Measurements from ENCODE around the gene NEDD4L.

NEDD4L gene

DNA sequence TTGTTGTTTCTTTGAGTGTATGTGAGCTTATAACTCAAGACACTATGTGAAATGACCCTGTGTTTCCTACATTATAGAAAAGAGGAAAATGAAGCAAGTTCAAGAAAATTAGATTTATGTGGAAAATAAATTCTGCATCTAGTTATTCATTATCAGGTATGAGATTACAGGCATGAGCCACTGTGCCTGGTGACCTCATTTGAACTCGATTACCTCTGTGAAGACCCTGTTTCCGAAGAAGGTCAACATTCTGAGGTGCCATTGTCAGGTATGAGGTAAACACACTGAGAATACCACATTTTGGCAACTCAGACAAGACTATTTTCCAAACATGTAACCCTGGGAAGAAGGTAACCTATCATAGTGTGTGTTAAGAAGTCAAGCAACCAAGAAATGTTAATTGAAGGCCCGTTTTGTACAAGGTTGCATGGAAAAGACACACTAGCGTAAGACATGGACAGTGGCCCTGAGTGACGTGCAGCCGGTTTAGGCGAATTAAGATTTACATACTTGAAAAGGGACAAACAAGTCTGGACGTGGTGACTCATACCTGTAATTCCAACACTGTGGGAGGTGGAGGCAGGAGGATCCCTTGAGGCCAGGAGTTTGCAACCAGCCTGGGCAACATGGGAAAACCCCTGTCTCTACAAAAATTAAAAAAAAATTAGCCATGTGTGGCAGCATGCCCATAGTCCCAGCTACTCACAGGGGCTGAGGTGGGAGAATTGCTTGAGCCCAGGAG is 186.6 kb downstream of the NEDD4L start:
- DNase-seq (ENCODE audit: low spot score), result peak; percentile 79

DNA sequence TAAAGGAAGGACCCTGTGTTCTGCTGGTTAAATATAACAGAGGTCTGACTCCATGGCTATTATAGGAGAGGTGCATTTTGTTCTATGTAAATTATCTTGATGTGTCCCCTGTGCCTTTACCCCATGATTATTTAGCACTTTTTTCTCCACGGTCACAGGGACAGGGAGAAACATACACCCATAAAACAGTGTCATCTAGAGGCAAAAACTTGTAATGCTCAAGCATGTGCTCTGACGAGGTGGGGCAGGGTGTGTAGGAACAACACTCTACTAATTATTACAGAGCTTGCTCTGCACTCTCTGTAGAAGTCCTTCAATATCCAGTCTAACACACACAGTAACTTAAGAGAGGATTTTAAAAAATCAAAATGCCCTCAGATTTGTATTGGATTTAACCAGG is 187.9 kb downstream of the NEDD4L start:
- no peak for DNase-seq (ENCODE audit: low spot score)

More for the DNA sequence above, 186.6 kb downstream of the NEDD4L start:
- peak; percentile 81 for FAIRE-seq

DNA sequence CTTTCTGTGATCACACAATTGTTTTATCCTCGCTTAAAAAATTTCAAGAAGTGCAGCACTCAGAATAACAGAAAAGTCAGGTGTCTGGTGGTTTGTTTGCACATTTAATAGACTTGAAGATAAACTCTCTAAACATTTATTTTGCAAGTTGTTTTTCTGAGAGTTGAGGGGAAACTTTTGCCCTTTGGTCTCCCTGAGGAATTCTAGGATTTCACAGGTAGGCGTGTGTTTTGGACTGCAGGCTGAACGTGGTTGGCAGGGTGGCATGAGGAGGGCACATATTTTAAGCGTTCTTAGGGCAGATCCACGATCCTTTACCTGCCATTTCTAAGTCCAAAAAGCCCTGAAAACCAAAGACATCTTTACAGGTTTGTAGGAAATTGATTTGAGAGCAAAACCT is 188.6 kb downstream of the NEDD4L start:
- FAIRE-seq, result no peak

More for the DNA sequence above, 187.9 kb downstream of the NEDD4L start:
- no peak for FAIRE-seq

GRCh38 chr18:58234359-58234741 is 190.3 kb downstream of the NEDD4L start:
- no peak for DNase-seq (ENCODE audit: low spot score)
- FAIRE-seq, result no peak

More for the DNA sequence above, 188.6 kb downstream of the NEDD4L start:
- no peak for DNase-seq (ENCODE audit: low spot score)

DNA sequence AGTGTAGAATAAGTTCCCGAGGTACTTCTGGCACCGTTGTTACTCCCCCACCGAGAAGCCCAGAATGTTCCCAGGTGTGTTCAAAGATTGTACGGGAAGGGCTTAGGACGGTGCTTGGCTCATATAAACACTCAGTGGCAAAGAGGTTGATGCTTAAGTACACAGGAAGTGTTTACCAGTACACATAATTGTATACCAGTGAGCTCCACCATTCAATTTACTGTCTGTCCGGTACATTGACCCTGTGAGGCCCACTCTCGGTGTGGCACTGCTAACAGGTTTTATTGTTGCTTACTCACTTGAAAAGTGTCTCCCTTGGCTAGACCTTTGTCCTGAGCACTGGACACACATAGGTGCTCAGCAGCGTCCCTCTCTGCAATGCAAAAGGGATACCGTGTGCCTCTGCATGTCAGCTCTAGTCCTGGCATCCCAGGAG is 191.0 kb downstream of the NEDD4L start:
- DNase-seq (ENCODE audit: low spot score), result no peak
- no peak for FAIRE-seq

DNA sequence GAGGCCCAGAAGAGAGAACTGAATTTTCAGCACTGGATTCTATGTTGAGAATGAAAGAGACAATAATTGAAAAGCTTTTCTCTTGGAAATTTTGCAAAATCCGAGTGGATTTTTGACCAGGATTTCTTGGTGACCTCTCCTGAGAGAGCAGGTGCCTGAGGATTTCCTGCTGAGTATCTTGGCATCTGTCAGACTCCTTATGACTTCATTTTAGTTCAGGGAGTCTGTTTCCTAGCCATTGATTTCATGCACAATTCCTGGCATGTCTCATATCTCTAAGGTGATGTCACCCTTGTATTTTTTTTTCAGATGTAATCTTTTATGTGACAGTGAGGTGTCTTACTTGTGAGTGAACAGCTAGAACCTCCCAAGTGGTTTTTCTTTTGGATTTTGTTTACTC is 195.9 kb downstream of the NEDD4L start:
- peak; percentile 85 for FAIRE-seq

GRCh38 chr18:58241026-58241679 is 197.1 kb downstream of the NEDD4L start:
- FAIRE-seq, result no peak

More for the DNA sequence above, 195.9 kb downstream of the NEDD4L start:
- peak; percentile 86 for DNase-seq (ENCODE audit: low spot score)

GRCh38 chr18:58241877-58242276 is 197.9 kb downstream of the NEDD4L start:
- DNase-seq (ENCODE audit: low spot score) (peak; percentile 59), FAIRE-seq (no peak)

More at GRCh38 chr18:58241026-58241679, 197.1 kb downstream of the NEDD4L start:
- DNase-seq (ENCODE audit: low spot score), result no peak

GRCh38 chr18:58242435-58242834 is 198.4 kb downstream of the NEDD4L start:
- no peak for FAIRE-seq
- no peak for DNase-seq (ENCODE audit: low spot score)

DNA sequence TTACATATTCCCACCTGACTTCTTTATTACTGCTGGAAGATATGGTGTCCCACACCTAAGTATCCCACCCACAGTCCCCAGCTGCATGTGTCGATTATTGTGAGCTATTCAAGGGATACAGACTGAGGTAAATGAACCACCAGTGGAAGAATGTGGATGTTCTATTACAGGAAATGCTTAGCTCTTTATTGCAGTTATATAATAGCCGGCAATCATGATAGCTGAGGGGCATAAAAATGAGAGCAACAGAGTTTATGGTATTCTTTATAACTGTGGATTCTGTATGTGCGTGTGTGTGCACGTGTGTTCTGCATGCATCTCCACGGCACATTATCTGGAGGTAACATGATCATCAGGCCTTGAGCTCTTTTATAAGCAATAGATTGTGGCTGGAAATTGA is 198.9 kb downstream of the NEDD4L start:
- no peak for DNase-seq (ENCODE audit: low spot score)
- no peak for FAIRE-seq

DNA sequence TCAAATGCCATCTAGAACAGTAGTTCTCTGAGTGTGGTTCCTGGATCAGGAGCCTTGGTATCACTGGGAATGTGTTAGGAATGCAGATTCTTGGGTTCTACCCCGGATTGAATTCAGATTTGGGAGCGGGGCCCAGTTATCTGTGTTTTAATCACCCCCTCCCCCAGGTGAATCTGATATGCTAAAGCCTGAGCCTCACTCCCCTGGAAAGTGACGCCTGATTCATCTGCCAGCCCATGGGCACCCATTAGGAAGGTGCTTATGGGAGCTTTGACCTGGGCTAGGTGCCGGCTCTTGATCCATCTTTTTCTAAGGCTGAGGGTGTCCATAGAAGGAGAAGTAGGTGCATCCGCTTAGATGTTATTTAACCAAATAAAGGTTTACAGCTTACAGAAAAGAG is 199.4 kb downstream of the NEDD4L start:
- DNase-seq (ENCODE audit: low spot score) (no peak), FAIRE-seq (no peak)

DNA sequence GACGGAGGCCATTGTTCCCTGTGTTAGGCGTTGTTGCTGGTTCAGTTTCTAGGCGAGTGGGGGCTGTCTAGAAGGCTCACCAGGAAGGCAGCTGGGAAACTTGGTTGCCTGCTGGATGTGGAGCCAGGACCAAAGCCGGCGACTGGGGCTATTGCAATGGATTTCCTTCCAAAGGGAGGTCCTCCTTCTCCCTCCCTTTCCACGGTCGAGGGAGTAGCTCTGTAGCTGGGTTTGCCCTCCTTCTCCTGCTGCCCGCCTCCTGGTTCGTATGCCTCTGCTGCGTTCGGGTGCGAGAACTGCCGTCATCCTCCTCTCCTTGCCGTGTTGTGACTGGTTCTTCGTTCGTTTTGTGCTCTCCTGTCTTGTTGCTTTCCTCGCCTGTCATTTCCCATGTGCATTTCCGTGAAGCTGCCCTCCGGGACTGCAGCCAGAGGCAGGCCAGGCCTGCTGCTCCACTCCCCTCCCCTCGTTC is 203.4 kb downstream of the NEDD4L start:
- DNase-seq (ENCODE audit: low spot score), result no peak
- FAIRE-seq, result no peak

- DNase-seq (ENCODE audit: low spot score), result no peak
- no peak for FAIRE-seq
Measured at GRCh38 chr18:58249712-58250111, 205.7 kb downstream of the NEDD4L start.

DNA sequence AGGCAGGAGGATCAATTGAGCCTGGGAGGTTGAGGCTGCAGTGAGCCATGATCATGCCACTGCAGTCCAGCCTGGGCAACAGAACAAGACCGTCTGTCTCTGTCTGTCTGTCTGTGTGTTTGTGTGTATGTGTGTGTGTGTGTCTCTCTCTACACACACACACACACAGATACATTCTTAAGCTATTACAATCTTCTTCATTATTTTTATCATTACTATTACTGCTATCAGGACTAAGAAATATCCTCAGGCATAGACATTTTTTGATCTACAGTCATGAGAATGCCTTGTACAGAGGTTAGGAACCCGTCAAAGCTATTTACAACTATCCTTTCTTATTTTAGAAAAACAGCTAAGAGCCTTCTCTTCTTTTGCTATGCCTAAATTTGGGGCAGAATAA is 207.4 kb downstream of the NEDD4L start:
- FAIRE-seq (no peak), DNase-seq (ENCODE audit: low spot score) (no peak)

GRCh38 chr18:58252166-58252565 is 208.1 kb downstream of the NEDD4L start:
- no peak for FAIRE-seq
- no peak for DNase-seq (ENCODE audit: low spot score)

- FAIRE-seq, result no peak
Measured at GRCh38 chr18:58253318-58253717, 209.3 kb downstream of the NEDD4L start.

DNA sequence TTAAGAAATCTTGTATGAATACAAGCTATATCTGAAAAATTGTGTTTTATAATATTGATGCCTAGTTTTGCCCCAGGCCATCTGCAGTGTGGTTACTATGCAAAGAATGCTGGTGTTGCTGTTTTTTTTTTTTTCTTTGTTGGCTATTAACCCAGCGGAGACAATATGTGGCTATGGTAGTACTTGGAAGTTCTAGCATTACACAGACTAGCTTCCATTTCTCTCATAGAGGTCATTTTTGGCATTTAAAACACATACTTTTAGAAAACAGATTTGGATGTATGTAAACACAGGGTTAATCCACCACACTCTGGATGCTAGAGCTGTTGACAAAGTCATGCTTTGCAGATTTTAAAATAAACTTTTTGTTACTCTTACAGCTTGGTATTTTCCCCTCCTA is 209.8 kb downstream of the NEDD4L start:
- no peak for FAIRE-seq
- DNase-seq (ENCODE audit: low spot score), result no peak

More at GRCh38 chr18:58253318-58253717, 209.3 kb downstream of the NEDD4L start:
- no peak for DNase-seq (ENCODE audit: low spot score)

GRCh38 chr18:58254873-58255511 is 211.0 kb downstream of the NEDD4L start:
- DNase-seq (ENCODE audit: low spot score) (peak; percentile 25), FAIRE-seq (no peak)

GRCh38 chr18:58255701-58256311 is 211.8 kb downstream of the NEDD4L start:
- no peak for FAIRE-seq
- DNase-seq (ENCODE audit: low spot score), result no peak

DNA sequence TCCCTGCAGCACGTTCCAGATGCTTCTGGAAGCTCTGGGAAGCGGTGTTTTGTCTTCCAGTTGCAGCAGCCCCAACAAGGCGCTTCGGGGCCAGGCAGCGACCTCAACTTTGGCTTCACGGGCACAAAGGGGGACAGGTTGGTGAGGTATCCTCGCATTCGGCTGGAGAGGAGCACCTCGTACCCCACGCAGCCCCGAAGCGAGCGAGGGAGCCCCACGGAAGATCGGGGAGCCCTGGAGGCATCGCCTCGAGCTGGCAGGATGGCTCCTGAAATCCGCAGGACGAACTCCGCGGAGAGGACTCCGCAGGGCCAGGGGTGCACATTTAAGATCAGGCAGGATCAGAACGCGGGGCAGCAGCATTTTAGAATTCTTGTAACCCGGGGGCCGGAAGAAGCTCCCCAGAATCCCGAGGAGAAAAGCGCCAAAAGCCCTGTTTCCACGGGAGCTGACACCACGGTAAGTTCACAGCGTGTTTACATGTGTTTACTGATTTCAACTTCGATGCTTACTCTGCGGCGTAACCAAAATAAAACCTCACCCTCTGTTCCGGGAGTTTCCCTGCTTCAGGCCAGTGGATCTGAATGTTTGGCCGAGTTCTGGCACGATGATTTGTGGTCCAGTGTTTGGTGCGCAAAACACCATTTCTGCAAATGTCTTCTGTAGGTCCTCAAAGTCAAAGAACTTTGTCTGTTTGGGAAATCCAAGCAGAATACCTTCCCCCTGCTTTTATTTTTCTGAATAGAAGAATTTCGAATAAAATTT is 212.5 kb downstream of the NEDD4L start:
- DNase-seq (ENCODE audit: low spot score), result no peak
- FAIRE-seq, result no peak

DNA sequence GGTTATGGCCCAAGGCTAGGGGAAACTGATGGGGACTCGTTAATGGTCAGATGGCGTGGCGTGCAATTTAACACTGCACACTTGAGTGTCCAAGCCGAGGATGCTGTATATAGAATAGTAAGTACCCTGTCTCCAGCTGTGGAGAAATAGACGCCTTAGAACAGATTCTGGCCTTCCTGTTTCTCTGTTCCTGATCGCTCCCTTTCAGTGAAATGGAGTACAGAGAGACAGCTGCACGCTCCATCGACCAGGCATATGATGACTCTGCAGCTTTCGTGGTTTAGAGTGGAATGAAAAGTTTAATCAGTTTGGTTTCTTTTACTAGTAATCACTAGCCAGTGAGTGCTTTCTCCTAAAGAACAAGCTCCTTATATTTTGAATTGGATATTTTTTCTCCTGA is 213.4 kb downstream of the NEDD4L start:
- FAIRE-seq, result peak; percentile 94

More for the DNA sequence above, 213.4 kb downstream of the NEDD4L start:
- peak; percentile 60 for DNase-seq (ENCODE audit: low spot score)
